GM21576 (cell line): ENCODE results near the gene KRTAP9-6.

Experiments
- ATAC-seq: cut with Tn5 transposase; IDR thresholded peaks from one replicate; pipeline ENCODE4 v1.9.1; 2021; ENCODE audit warnings: mild to moderate bottlenecking, moderate library complexity; ENCODE audit not compliant: unreplicated experiment

Gene KRTAP9-6

GRCh38 chr17:41315204-41315794 lies 50.1 kb downstream of the KRTAP9-6 start, which contains the start of gene KRTAP17-1:
Gene KRTAP17-1 (minus strand): TSS chr17:41315710. CDS start chr17:41315650, 60 bp downstream.
- no peak for ATAC-seq
